Renal cortical epithelial cell (primary cell): ENCODE data around the gene ENO2. TPM values are rescaled to one million over a fixed set of nuclear protein-coding genes. Genes with fewer than 3 reads are reported as not detected.
A peak's percentile ranks its signal among the peaks of the same experiment; 100 is the strongest.

Source experiments
- DNase-seq: peaks from one replicate; pipeline ENCODE4 v3.0.0-alpha.2; 2011; ENCODE audit warnings: low read depth
- total RNA-seq: library from RNA; depleted of rRNA; stranded (reverse); fragments of >200 nt; gene quantifications from 2 replicates; pipeline ENCODE4 v1.2.3, GENCODE V29; 2014

Gene ENO2
- total RNA-seq, 1 donor from 2014 or later, result 41.3 TPM

- DNase-seq, result no peak
Measured at GRCh38 chr12:6932766-6933165, 18.4 kb downstream of the ENO2 start.

- DNase-seq, result peak; percentile 41
Measured at GRCh38 chr12:6934110-6934509, 19.7 kb downstream of the ENO2 start.

GRCh38 chr12:6935371-6936193 lies 21.2 kb downstream of the ENO2 start:
- DNase-seq, result no peak

- DNase-seq, result no peak
Measured at GRCh38 chr12:6936194-6936635, 21.8 kb downstream of the ENO2 start.

- DNase-seq, result no peak
Measured at GRCh38 chr12:6936636-6937480, 22.5 kb downstream of the ENO2 start.

GRCh38 chr12:6937481-6938352 lies 23.3 kb downstream of the ENO2 start:
- DNase-seq, result peak; percentile 82

GRCh38 chr12:6938353-6939190 lies 24.2 kb downstream of the ENO2 start:
- no peak for DNase-seq

- DNase-seq, result no peak
Measured at GRCh38 chr12:6939191-6939540, 24.8 kb downstream of the ENO2 start.

- DNase-seq, result no peak
Measured at GRCh38 chr12:6941267-6941666, 26.9 kb downstream of the ENO2 start.

- no peak for DNase-seq
Measured at GRCh38 chr12:6941782-6942181, 27.4 kb downstream of the ENO2 start.

GRCh38 chr12:6942331-6942665 lies 27.9 kb downstream of the ENO2 start:
- no peak for DNase-seq

GRCh38 chr12:6943389-6943721 lies 29.0 kb downstream of the ENO2 start:
- peak; percentile 93 for DNase-seq

- DNase-seq, result peak; percentile 94
Measured at GRCh38 chr12:6943722-6944380, 29.5 kb downstream of the ENO2 start, which contains the start of the genes C12orf57 and RNU7-1. C12orf57 (plus strand) TSS chr12:6944022; CDS start chr12:6944122, 100 bp downstream. RNU7-1 (plus strand) TSS chr12:6943816.

- DNase-seq, result peak; percentile 76
Measured at GRCh38 chr12:6944381-6945186, 30.2 kb downstream of the ENO2 start.

- no peak for DNase-seq
Measured at GRCh38 chr12:6945613-6946012, 31.2 kb downstream of the ENO2 start.

- DNase-seq, result peak; percentile 93
Measured at GRCh38 chr12:6946033-6946919, 31.9 kb downstream of the ENO2 start.

GRCh38 chr12:6946920-6947374 lies 32.6 kb downstream of the ENO2 start:
- DNase-seq, result no peak

- DNase-seq, result no peak
Measured at GRCh38 chr12:6947615-6948014, 33.2 kb downstream of the ENO2 start.
